IMR-90 (cell line): ENCODE measurements around the gene ASAP2. TPM values are rescaled to one million over a fixed set of nuclear protein-coding genes. Genes with fewer than 3 reads are reported as not detected.

Experiments
- ATAC-seq: fragments of 200-7000 bp; cut with Tn5 transposase; 2 replicates; pipeline ENCODE4 v1.9.1; 2020; ENCODE audit warnings: low read depth, mild to moderate bottlenecking, moderate library complexity
- BruUV-seq: library from RNA; stranded (reverse); fragments of 400-500 nt; replicated peaks from 2 replicates; lab custom pipeline; 2021; lab: Mats Ljungman, UMichigan
- CTCF ChIA-PET: fragments of 300-600 bp; formaldehyde crosslinking; extraction: SDS; loops from one replicate; lab custom pipeline; 2021; ENCODE audit warnings: antibody characterized with exemption; lab: Yijun Ruan, JAX
- POLR2A ChIA-PET: fragments of 300-600 bp; sonication (Branson Sonifier 250); formaldehyde crosslinking; loops from one replicate; lab custom pipeline; 2022; ENCODE audit warnings: antibody characterized with exemption; ENCODE audit not compliant: unreplicated experiment; lab: Charles Lee
- DNase-seq: peaks from one replicate; pipeline ENCODE4 v3.0.0; 2013
- H2AFZ ChIP-seq: replicated peaks from 2 replicates; pipeline ENCODE3; 2013; ENCODE audit warnings: low read length, mild to moderate bottlenecking; ENCODE audit not compliant: poor library complexity
- H2AK5ac ChIP-seq: 2 replicates; pipeline ENCODE4 v1.6.1; 2013; ENCODE audit warnings: low read depth, low read length, inconsistent platforms
- H2AK9ac ChIP-seq: replicated peaks from 2 replicates; pipeline ENCODE3; 2013; ENCODE audit warnings: mild to moderate bottlenecking, low read depth, low read length, moderate library complexity; ENCODE audit not compliant: poor library complexity
- H2BK120ac ChIP-seq: 2 replicates; pipeline ENCODE4 v1.6.1; 2013; ENCODE audit warnings: low read depth, low read length, inconsistent platforms
- H2BK15ac ChIP-seq: 3 replicates; pipeline ENCODE4 v1.6.1; 2013; ENCODE audit warnings: low read depth, low read length, inconsistent platforms
- H2BK20ac ChIP-seq: 2 replicates; pipeline ENCODE4 v1.6.1; 2013; ENCODE audit warnings: low read depth, mild to moderate bottlenecking, inconsistent platforms, low read length, moderate library complexity
- H2BK5ac ChIP-seq: 2 replicates; pipeline ENCODE4 v1.6.1; 2013; ENCODE audit warnings: mild to moderate bottlenecking, low read depth, low read length, inconsistent platforms; ENCODE audit not compliant: poor library complexity, severe bottlenecking
- H3K14ac ChIP-seq: replicated peaks from 2 replicates; pipeline ENCODE4 v1.6.1; 2013; ENCODE audit warnings: low read depth, low read length, inconsistent platforms
- H3K18ac ChIP-seq: 2 replicates; pipeline ENCODE4 v1.6.1; 2013; ENCODE audit warnings: low read depth, low read length, control low read depth
- H3K23ac ChIP-seq: 2 replicates; pipeline ENCODE4 v1.6.1; 2013; ENCODE audit warnings: low read depth, low read length, inconsistent platforms
- H3K27ac ChIP-seq: 2 replicates; pipeline ENCODE4 v1.5.1; 2013; ENCODE audit warnings: mild to moderate bottlenecking, control low read depth, low read length; ENCODE audit not compliant: insufficient read depth
- H3K27me3 ChIP-seq: 2 replicates; pipeline ENCODE4 v1.6.1; 2013; ENCODE audit warnings: low read length; ENCODE audit not compliant: control insufficient read depth, insufficient read depth
- H3K36me3 ChIP-seq: 2 replicates; pipeline ENCODE4 v1.6.1; 2013; ENCODE audit warnings: low read length, mixed read lengths; ENCODE audit not compliant: control insufficient read depth, insufficient read depth
- H3K4ac ChIP-seq: 2 replicates; pipeline ENCODE4 v1.6.1; 2013; ENCODE audit warnings: low read depth, low read length, inconsistent platforms
- H3K4me1 ChIP-seq: 2 replicates; pipeline ENCODE4 v1.6.1; 2013; ENCODE audit warnings: low read length, mixed read lengths; ENCODE audit not compliant: control insufficient read depth, insufficient read depth
- H3K4me2 ChIP-seq: 2 replicates; pipeline ENCODE4 v1.6.1; 2013; ENCODE audit warnings: low read depth, mild to moderate bottlenecking, control low read depth, low read length, moderate library complexity
- H3K4me3 ChIP-seq: 2 replicates; pipeline ENCODE4 v1.5.1; 2013; ENCODE audit warnings: low read depth, mild to moderate bottlenecking, control low read depth, low read length, moderate library complexity; ENCODE audit not compliant: insufficient read depth
- H3K56ac ChIP-seq: 2 replicates; pipeline ENCODE4 v1.6.1; 2013; ENCODE audit warnings: low read length, inconsistent platforms; ENCODE audit not compliant: insufficient read depth; ENCODE audit errors: extremely low read depth
- H3K79me1 ChIP-seq, 2 experiments: 2 replicates each; pipeline ENCODE4 v1.6.1; 2013; ENCODE audit warnings: low read length in 2 of 2, inconsistent platforms in 1 of 2, low read depth in 1 of 2
- H3K9ac ChIP-seq: 2 replicates; pipeline ENCODE4 v1.6.1; 2013; ENCODE audit warnings: low read depth, low read length, control low read depth
- H3K9me1 ChIP-seq: 2 replicates; pipeline ENCODE4 v1.6.1; 2013; ENCODE audit warnings: low read length, inconsistent platforms; ENCODE audit not compliant: insufficient read depth
- H3K9me3 ChIP-seq: 2 replicates; pipeline ENCODE4 v1.6.1; 2013; ENCODE audit warnings: low read length; ENCODE audit not compliant: control insufficient read depth, insufficient read depth
- H4K20me1 ChIP-seq: 2 replicates; pipeline ENCODE4 v1.6.1; 2013; ENCODE audit warnings: low read length, inconsistent platforms; ENCODE audit not compliant: insufficient read depth
- H4K5ac ChIP-seq: 2 replicates; pipeline ENCODE4 v1.6.1; 2013; ENCODE audit warnings: mild to moderate bottlenecking, low read depth, low read length, control low read depth
- H4K8ac ChIP-seq, 2 experiments: 2 replicates each; pipeline ENCODE4 v1.6.1; 2013; ENCODE audit warnings: low read depth in 2 of 2, low read length in 2 of 2, control low read depth in 1 of 2, inconsistent platforms in 1 of 2
- H4K91ac ChIP-seq: 2 replicates; pipeline ENCODE4 v1.6.1; 2013; ENCODE audit warnings: low read depth, low read length, inconsistent platforms; ENCODE audit not compliant: insufficient read depth
- BHLHE40 ChIP-seq: fragments of 150-350 bp; IDR thresholded peaks from 2 replicates; pipeline ENCODE4 v1.6.1; 2016; ENCODE audit warnings: mild to moderate bottlenecking, low read depth, low read length
- CEBPB ChIP-seq: IDR thresholded peaks from 2 replicates; pipeline ENCODE4 v1.6.1; 2012; ENCODE audit warnings: low read depth, low read length, improper control_type of control experiment
- CHD1 ChIP-seq: IDR thresholded peaks from 2 replicates; pipeline ENCODE4 v1.6.1; 2012; ENCODE audit warnings: low read depth, low read length, improper control_type of control experiment
- ELK1 ChIP-seq: fragments of 150-350 bp; IDR thresholded peaks from 2 replicates; pipeline ENCODE4 v1.6.1; 2016; ENCODE audit warnings: low read depth, mild to moderate bottlenecking, low read length, moderate library complexity, borderline replicate concordance
- FOS ChIP-seq: fragments of 150-350 bp; IDR thresholded peaks from 2 replicates; pipeline ENCODE4 v1.6.1; 2016; ENCODE audit warnings: low read depth, low read length
- MAFK ChIP-seq: IDR thresholded peaks from 2 replicates; pipeline ENCODE4 v1.6.1; 2012; ENCODE audit warnings: low read depth, low read length, improper control_type of control experiment
- MAZ ChIP-seq: IDR thresholded peaks from 2 replicates; pipeline ENCODE4 v1.6.1; 2012; ENCODE audit warnings: low read depth, mild to moderate bottlenecking, low read length, improper control_type of control experiment, moderate library complexity, borderline replicate concordance
- MXI1 ChIP-seq: IDR thresholded peaks from 2 replicates; pipeline ENCODE4 v1.6.1; 2012; ENCODE audit warnings: low read depth, mild to moderate bottlenecking, low read length, moderate library complexity, borderline replicate concordance
- NFE2L2 ChIP-seq: fragments of 150-350 bp; IDR thresholded peaks from 2 replicates; pipeline ENCODE4 v1.6.1; 2016; ENCODE audit warnings: low read depth, mild to moderate bottlenecking, low read length
- POLR2A ChIP-seq: IDR thresholded peaks from 2 replicates; pipeline ENCODE4 v1.6.1; 2012; ENCODE audit warnings: mild to moderate bottlenecking, low read depth, low read length
- RAD21 ChIP-seq: IDR thresholded peaks from 2 replicates; pipeline ENCODE4 v1.6.1; 2012; ENCODE audit warnings: low read length, improper control_type of control experiment
- RCOR1 ChIP-seq: IDR thresholded peaks from 2 replicates; pipeline ENCODE4 v1.6.1; 2012; ENCODE audit warnings: mild to moderate bottlenecking, low read length, improper control_type of control experiment; ENCODE audit not compliant: insufficient replicate concordance
- RFX5 ChIP-seq: IDR thresholded peaks from 2 replicates; pipeline ENCODE4 v1.8.0; 2012; ENCODE audit warnings: low read depth, mild to moderate bottlenecking, low read length, moderate library complexity
- SMC3 ChIP-seq: fragments of 150-350 bp; IDR thresholded peaks from 2 replicates; pipeline ENCODE4 v1.6.1; 2016; ENCODE audit warnings: low read depth, mild to moderate bottlenecking, antibody characterized with exemption, low read length, moderate library complexity
- USF2 ChIP-seq: fragments of 150-350 bp; IDR thresholded peaks from 2 replicates; pipeline ENCODE4 v1.6.1; 2017; ENCODE audit warnings: mild to moderate bottlenecking, antibody characterized with exemption, low read length, low read depth
- WGBS, 2 experiments: methylation state at CpG; one replicate each; pipeline versions ENCODE4 v1.1.5 to v1.1.7; 2013; ENCODE audit warnings: missing lambda C conversion rate in 2 of 2; ENCODE audit not compliant: insufficient read length in 1 of 2; ENCODE audit errors: extremely low coverage in 2 of 2; 5-methylcytosine and 5-hydroxymethylcytosine counted together
- dilution Hi-C: fragments of 300-500 bp; cut with HindIII; formaldehyde crosslinking; loops from one replicate; pipeline ENCODE4 v1.14.3; 2018; ENCODE audit warnings: low sequenced_read_pairs; ENCODE audit not compliant: unreplicated experiment
- in situ Hi-C: fragments of 300-500 bp; cut with MboI; formaldehyde crosslinking; loops from 3 replicates; pipeline ENCODE4 v1.14.3; 2019; ENCODE audit warnings: low sequenced_read_pairs, inconsistent platforms, mixed read lengths
- intact Hi-C: fragments of 100-400 bp; cut with micrococcal nuclease; formaldehyde crosslinking; loops from 2 replicates; pipeline ENCODE4 v1.10.0; 2022
- polyA plus RNA-seq, 3 experiments: library from polyadenylated mRNA; depleted of rRNA; stranded (reverse); fragments of >200 nt; gene quantifications; 2 replicates each; pipeline ENCODE4 v1.2.3, GENCODE V29; 2012; ENCODE audit warnings: low replicate concordance in 1 of 3
- total RNA-seq: library from RNA; depleted of rRNA; stranded (reverse); fragments of >200 nt; gene quantifications from 2 replicates; pipeline ENCODE4 v1.2.3, GENCODE V29; 2012
- TF ChIP-seq, protein P1 (sequence below): conservative IDR thresholded peaks from 2 replicates; pipeline ENCODE4 v1.5.1; 2012; ENCODE audit warnings: mild to moderate bottlenecking, low read depth, low read length, improper control_type of control experiment

The ASAP2 gene
- total and polyA plus RNA-seq, 2 of the 4 experiments (the other 2 are of a cell fraction): 19.7 to 28.1 TPM

GRCh38 chr2:9342659-9343058 lies 136.0 kb downstream of the ASAP2 start:
- H3K18ac ChIP-seq: no peak overlapping the region
- no peak overlapping the region for H4K91ac ChIP-seq
- no peak overlapping the region for H3K56ac ChIP-seq
- no peak overlapping the region for H2BK5ac ChIP-seq
- peaks cover 8% of the 10 kb centered on the region; the same call in 1 of the 2 replicates for H4K20me1 ChIP-seq
- no peak overlapping the region for H4K8ac ChIP-seq
- no peak overlapping the region for H4K5ac ChIP-seq
- H2BK15ac ChIP-seq: no peak overlapping the region
- H3K9me1 ChIP-seq: peaks cover 34% of the 10 kb centered on the region
- no peak overlapping the region; the same call in 1 of the 2 replicates for H2BK120ac ChIP-seq
- no peak overlapping the region; the same call in 1 of the 2 replicates for H3K14ac ChIP-seq
- H3K23ac ChIP-seq: no peak overlapping the region; the same call in 1 of the 2 replicates
- no peaks in the 10 kb centered on the region for H3K27me3 ChIP-seq
- no peak overlapping the region for H3K4me2 ChIP-seq
- no peak overlapping the region for H3K4me3 ChIP-seq
- no peak overlapping the region for H2AFZ ChIP-seq
- intact Hi-C loops (no loop called here), dilution Hi-C loops (no loop called here), in situ Hi-C loops (loop anchor here (25.0 kb wide), 1 partner anchor 480 kb away; no protein-coding TSS in a partner anchor)
- H3K79me1 ChIP-seq: peaks cover 22 to 69% of the 10 kb centered on the region in 2 experiments
- peak overlapping the region; percentile 14 for H2AK9ac ChIP-seq
- ATAC-seq (no peak), DNase-seq (no peak)
- WGBS, 2 experiments: 100% methylated on average over 3 of the region's 8 CpGs; no CpG with 5 or more reads in 1 of the 2 experiments
- ChIA-PET POLR2A (interaction anchor here (0.6 kb wide), 1 partner anchor 397 kb away, joined by 3 read pairs; no protein-coding TSS in a partner anchor), CTCF (interaction anchor here (0.6 kb wide), 1 partner anchor 200 kb away, joined by 5 read pairs; no protein-coding TSS in a partner anchor)
- no peak overlapping the region for H2AK5ac ChIP-seq
- TF ChIP-seq MXI1 (no peak), SMC3 (no peak), FOS (no peak), MAFK (no peak), MAZ (no peak), BHLHE40 (no peak), RCOR1 (no peak), POLR2A (no peak), NFE2L2 (no peak), RFX5 (no peak), CHD1 (no peak), CEBPB (no peak), ELK1 (no peak), RAD21 (no peak), USF2 (no peak)
- TF ChIP-seq, protein P1, sequence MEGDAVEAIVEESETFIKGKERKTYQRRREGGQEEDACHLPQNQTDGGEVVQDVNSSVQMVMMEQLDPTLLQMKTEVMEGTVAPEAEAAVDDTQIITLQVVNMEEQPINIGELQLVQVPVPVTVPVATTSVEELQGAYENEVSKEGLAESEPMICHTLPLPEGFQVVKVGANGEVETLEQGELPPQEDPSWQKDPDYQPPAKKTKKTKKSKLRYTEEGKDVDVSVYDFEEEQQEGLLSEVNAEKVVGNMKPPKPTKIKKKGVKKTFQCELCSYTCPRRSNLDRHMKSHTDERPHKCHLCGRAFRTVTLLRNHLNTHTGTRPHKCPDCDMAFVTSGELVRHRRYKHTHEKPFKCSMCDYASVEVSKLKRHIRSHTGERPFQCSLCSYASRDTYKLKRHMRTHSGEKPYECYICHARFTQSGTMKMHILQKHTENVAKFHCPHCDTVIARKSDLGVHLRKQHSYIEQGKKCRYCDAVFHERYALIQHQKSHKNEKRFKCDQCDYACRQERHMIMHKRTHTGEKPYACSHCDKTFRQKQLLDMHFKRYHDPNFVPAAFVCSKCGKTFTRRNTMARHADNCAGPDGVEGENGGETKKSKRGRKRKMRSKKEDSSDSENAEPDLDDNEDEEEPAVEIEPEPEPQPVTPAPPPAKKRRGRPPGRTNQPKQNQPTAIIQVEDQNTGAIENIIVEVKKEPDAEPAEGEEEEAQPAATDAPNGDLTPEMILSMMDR: no peak
- H3K9ac ChIP-seq: no peak overlapping the region
- peaks cover 30% of the 10 kb centered on the region for H3K36me3 ChIP-seq
- 0 out of 2 replicates have a peak overlapping the region, but pooled peaks have one; percentile 13 for H3K4ac ChIP-seq
- no TSS peak for BruUV-seq
- no peak overlapping the region for H3K27ac ChIP-seq
- H3K9me3 ChIP-seq: no peaks in the 10 kb centered on the region
- peaks cover 4% of the 10 kb centered on the region for H3K4me1 ChIP-seq
- H2BK20ac ChIP-seq: no peak overlapping the region
